WTC11 (cell line): Measurements from ENCODE around the gene SLC22A15.

Source experiments
- ESRRA ChIP-seq: sonication (generic); formaldehyde crosslinking; IDR thresholded peaks from 2 replicates; pipeline ENCODE4 v1.8.1; 2022; ENCODE audit warnings: mild to moderate bottlenecking, missing genetic modification reagents, borderline replicate concordance
- IRF2 ChIP-seq: sonication (generic); formaldehyde crosslinking; IDR thresholded peaks from 2 replicates; pipeline ENCODE4 v1.8.0; 2022; ENCODE audit warnings: low read depth, missing genetic modification reagents, borderline replicate concordance
- NR1H2 ChIP-seq: sonication (generic); formaldehyde crosslinking; IDR thresholded peaks from 2 replicates; pipeline ENCODE4 v1.9.0; 2021; ENCODE audit warnings: mild to moderate bottlenecking, moderate library complexity, missing genetic modification reagents
- TF ChIP-seq, protein P1 (sequence below): fragments of 200-600 bp; IDR thresholded peaks from 2 replicates; pipeline ENCODE4 v1.8.0; 2022; ENCODE audit warnings: antibody characterized with exemption
- TF ChIP-seq, protein P2 (sequence below): sonication (generic); formaldehyde crosslinking; IDR thresholded peaks from 2 replicates; pipeline ENCODE4 v1.8.0; 2022; ENCODE audit warnings: mild to moderate bottlenecking, missing genetic modification reagents

DNA sequence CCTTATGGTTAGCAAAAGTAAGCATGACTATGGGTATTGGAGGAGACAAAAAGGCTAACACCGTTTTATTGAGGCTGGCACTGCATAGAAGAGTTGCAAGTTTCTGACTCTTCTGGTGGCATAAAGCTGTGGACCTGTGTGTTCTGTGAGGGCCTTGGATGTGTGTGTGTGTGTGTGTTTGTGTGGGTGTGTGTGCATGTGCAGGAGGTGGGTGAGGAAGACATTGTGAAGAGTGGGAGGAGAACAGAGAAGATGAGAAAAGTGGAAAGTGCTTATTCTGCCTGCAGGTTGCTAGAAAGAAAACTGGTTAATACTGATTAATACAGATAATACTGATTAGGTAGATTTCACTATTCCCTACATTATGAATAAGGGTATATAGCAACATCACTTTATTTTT is 12.6 kb downstream of the SLC22A15 start:
- TF ChIP-seq, protein P1, sequence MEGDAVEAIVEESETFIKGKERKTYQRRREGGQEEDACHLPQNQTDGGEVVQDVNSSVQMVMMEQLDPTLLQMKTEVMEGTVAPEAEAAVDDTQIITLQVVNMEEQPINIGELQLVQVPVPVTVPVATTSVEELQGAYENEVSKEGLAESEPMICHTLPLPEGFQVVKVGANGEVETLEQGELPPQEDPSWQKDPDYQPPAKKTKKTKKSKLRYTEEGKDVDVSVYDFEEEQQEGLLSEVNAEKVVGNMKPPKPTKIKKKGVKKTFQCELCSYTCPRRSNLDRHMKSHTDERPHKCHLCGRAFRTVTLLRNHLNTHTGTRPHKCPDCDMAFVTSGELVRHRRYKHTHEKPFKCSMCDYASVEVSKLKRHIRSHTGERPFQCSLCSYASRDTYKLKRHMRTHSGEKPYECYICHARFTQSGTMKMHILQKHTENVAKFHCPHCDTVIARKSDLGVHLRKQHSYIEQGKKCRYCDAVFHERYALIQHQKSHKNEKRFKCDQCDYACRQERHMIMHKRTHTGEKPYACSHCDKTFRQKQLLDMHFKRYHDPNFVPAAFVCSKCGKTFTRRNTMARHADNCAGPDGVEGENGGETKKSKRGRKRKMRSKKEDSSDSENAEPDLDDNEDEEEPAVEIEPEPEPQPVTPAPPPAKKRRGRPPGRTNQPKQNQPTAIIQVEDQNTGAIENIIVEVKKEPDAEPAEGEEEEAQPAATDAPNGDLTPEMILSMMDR = no peak
- TF ChIP-seq, protein P2, sequence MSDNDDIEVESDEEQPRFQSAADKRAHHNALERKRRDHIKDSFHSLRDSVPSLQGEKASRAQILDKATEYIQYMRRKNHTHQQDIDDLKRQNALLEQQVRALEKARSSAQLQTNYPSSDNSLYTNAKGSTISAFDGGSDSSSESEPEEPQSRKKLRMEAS (CRISPR knock-in tag) = no peak
- TF ChIP-seq NR1H2 (CRISPR knock-in tag) (no peak), IRF2 (no peak), ESRRA (CRISPR knock-in tag) (no peak)
